Adrenal gland (tissue), 12 donors: Measurements from ENCODE around the gene UBAP2L. TPM values are rescaled to one million over a fixed set of nuclear protein-coding genes. Genes with fewer than 3 reads are reported as not detected.
"Not testable (repeated sequence)": the region's sequence is repeated elsewhere in the genome, so short reads cannot be mapped to it uniquely, and the experiment has no call there.

Experiments used
- DNase-seq, 7 donors: peaks; one replicate each; pipeline ENCODE4 v3.0.0-alpha.2; 2019 to 2020
- H3K27ac ChIP-seq, 5 donors: fragments of 200-600 bp; sonication (generic) in 4 of 5; 1 replicate in 3 of 5; 2 replicates in 2 of 5; pipeline versions ENCODE4 v1.5.1 to v1.8.0; 2016 to 2020; ENCODE audit warnings: mild to moderate bottlenecking in 1 of 5
- H3K27me3 ChIP-seq: fragments of 200-600 bp; 2 replicates; pipeline ENCODE4 v1.8.0; 2021
- H3K36me3 ChIP-seq, 2 donors: fragments of 200-600 bp; replicated peaks in 1 of 2; 1 replicate in 1 of 2; 2 replicates in 1 of 2; pipeline versions ENCODE4 v1.5.1 to v1.8.0; 2018 to 2022
- H3K4me1 ChIP-seq, 2 donors: fragments of 200-600 bp; replicated peaks in 1 of 2; 1 replicate in 1 of 2; 2 replicates in 1 of 2; pipeline versions ENCODE4 v1.5.1 to v1.8.0; 2018 to 2021
- H3K4me3 ChIP-seq, 4 donors: fragments of 200-600 bp; sonication (generic) in 3 of 4; one replicate each; pipeline ENCODE4 v1.5.1; 2016 to 2018
- H3K9me3 ChIP-seq, 3 donors: fragments of 200-600 bp; sonication (generic) in 1 of 3; replicated peaks in 1 of 3; 1 replicate in 2 of 3; 2 replicates in 1 of 3; pipeline versions ENCODE4 v1.5.1 to v1.8.0; 2016 to 2021
- CTCF ChIP-seq, 6 experiments: fragments of 450-650 bp in 4 of 6; fragments of 200-600 bp in 2 of 6; sonication (generic) in 1 of 6; IDR thresholded peaks; 1 replicate in 5 of 6; 2 replicates in 1 of 6; pipeline versions ENCODE4 v1.5.1 to v1.8.0; 2016 to 2021; ENCODE audit warnings: antibody characterized with exemption in 6 of 6, mild to moderate bottlenecking in 2 of 6, moderate library complexity in 1 of 6
- POLR2A ChIP-seq, 2 donors: fragments of 450-650 bp; IDR thresholded peaks; one replicate each; pipeline ENCODE4 v1.6.1; 2017; ENCODE audit warnings: antibody characterized with exemption in 2 of 2, mild to moderate bottlenecking in 2 of 2, moderate library complexity in 1 of 2
- WGBS, 4 donors: extraction: QIAGEN DNeasy Blood & Tissue Kit in 2 of 4; methylation state at CpG; one replicate each; pipeline versions ENCODE4 v1.1.5 to v1.1.7; 2013 to 2017; 5-methylcytosine and 5-hydroxymethylcytosine counted together
- intact Hi-C, 2 donors: fragments of 100-400 bp; cut with DNase I; formaldehyde crosslinking; loops; one replicate each; pipeline versions ENCODE4 v1.14.1 to v1.15.0; 2022 to 2023
- microRNA counts, 2 donors: library from miRNA; unstranded; fragments of <30 nt; microRNA quantifications; one replicate each; lab custom pipeline; 2016
- microRNA-seq, 3 donors: library from miRNA; unstranded; fragments of <30 nt; microRNA quantifications; one replicate each; pipeline ENCODE4, GENCODE V29; 2017 to 2020
- polyA plus RNA-seq, 3 donors: library from polyadenylated mRNA; stranded (reverse); fragments of 200-250 nt in 2 of 3; fragments of 350-450 nt in 1 of 3; fragmentation: Illumina TruSeq in 1 of 3; extraction: RNeasy Lipid Tissue Mini Kit (QIAGEN cat#74804) in 1 of 3; gene quantifications; one replicate each; pipeline ENCODE4 v1.2.3, GENCODE V29; 2013 to 2014
- small RNA-seq, 2 donors: library from RNA; depleted of rRNA; stranded (forward); fragments of <200 nt; gene quantifications; one replicate each; pipeline ENCODE3, GENCODE V24; 2016
- total RNA-seq, 9 donors: library from RNA; depleted of rRNA in 4 of 9; stranded (reverse); fragments of >200 nt in 4 of 9; fragments of 120-200 nt in 1 of 9; fragmentation: NEBNext Ultra II Directional in 1 of 9; extraction: Animal tissue kit (Norgen Biotek cat#: 25700) in 1 of 9; gene quantifications; one replicate each; pipeline versions ENCODE4 v1.1.0 to v1.2.4, GENCODE V29; 2013 to 2023
- donor health status: healthy with polysubstance abuse.
- donor health status: Bipolar disorder and iron deficiency.
- donor health status: DM: yes; HTN: yes; CAD: no.
- donor health status: DM: no; HTN: no; CAD: no.
- donor health status: DM: no; HTN: no; CAD: no.
- donor health status: DM: yes; HTN: yes; CAD: no.

UBAP2L gene
- total and polyA plus RNA-seq, 12 donors, result 51.0 to 185 (median 95.0) TPM

DNA sequence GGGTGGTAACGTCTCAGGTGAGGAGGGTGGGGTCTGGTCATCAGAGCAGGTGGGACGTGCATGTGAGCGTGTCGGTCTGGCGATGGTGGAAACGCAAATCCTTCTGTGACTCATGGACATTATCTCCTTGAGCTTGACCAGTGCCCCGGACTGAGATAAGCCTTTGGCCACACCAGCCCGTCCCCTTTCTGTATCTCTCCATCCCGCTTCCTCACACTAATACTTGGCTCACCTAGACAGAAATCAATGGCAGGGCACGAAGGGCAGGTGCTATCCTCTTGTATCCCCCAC, 92.3 kb downstream of the UBAP2L start:
- Histone ChIP-seq H3K9me3 (peaks cover 0 to 4% (median 0%) of the 10 kb centered on the region in 3 donors), H3K27ac (no peak overlapping the region), H3K36me3 (no peaks in the 10 kb centered on the region), H3K4me1 (no peaks in the 10 kb centered on the region), H3K27me3 (no peaks in the 10 kb centered on the region), H3K4me3 (no peak overlapping the region)
- no peak for DNase-seq
- 81 to 86% (median 84%) methylated on average over 9 to 10 of the region's 10 CpGs for WGBS, 4 donors
- TF ChIP-seq POLR2A (IDR thresholded peaks at IDR 0.05), result no peak
- TF ChIP-seq CTCF (IDR thresholded peaks at IDR 0.05), result no peak
- intact Hi-C loops, result no loop called here

GRCh38 chr1:154314226-154314625, 93.5 kb downstream of the UBAP2L start:
- H3K27ac ChIP-seq, intact Hi-C loops, DNase-seq, H3K36me3 ChIP-seq, H3K9me3 ChIP-seq, H3K27me3 ChIP-seq, H3K4me1 ChIP-seq, H3K4me3 ChIP-seq: not testable (repeated sequence)
- 71 to 82% (median 77%) methylated on average over 3 of the region's 3 CpGs for WGBS, 4 donors

DNA sequence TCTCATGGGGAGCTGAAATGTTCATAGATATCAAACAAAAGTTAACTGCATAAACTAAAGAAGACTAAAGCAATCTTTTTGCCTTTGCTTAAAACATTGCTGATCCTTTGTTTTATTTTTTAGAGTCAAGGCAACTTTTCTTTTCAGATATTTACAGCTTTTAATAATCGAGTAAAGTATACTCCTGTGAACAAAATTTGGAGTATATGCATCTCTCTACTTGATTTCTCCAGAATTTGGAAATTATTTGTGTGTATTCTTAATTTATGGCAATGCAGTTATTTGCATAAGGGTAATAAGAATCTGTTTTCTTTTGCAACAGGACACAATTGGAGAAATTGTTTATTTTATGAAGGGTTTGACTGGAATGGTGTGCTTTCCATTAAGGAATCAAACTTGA, 95.9 kb downstream of the UBAP2L start:
- WGBS, 4 donors, result 82 to 91% (median 84%) methylated on average over 1 of the region's 1 CpG
- Histone ChIP-seq H3K9me3 (peaks cover 0 to 4% (median 0%) of the 10 kb centered on the region in 3 donors), H3K36me3 (no peaks in the 10 kb centered on the region), H3K4me1 (no peaks in the 10 kb centered on the region), H3K4me3 (no peak overlapping the region), H3K27me3 (no peaks in the 10 kb centered on the region), H3K27ac (no peak overlapping the region)
- intact Hi-C loops, result no loop called here
- TF ChIP-seq CTCF (IDR thresholded peaks at IDR 0.05), result no peak
- no peak for TF ChIP-seq POLR2A (IDR thresholded peaks at IDR 0.05)
- no peak for DNase-seq

DNA sequence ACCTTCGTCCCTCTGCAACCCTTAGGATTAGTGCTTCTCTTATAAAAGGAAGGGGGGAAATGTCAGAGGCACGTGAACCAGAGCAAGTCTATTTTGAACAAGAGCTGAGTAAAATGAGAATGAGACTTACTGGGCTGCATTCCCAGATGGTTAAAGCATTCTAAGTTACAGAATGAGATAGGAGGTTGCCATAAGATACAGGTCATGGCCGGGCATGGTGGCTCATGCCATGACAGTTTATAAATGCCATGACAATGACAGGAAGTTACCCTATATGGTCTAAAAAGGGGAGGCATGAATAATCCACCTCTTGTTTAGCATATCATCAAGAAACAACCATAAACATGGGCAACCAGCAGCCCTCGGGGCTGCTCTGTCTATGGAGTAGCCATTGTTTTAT, 97.6 kb downstream of the UBAP2L start:
- peak in 2 of 7 donors; percentile 42 to 51 for DNase-seq
- Histone ChIP-seq H3K36me3 (no peaks in the 10 kb centered on the region), H3K27me3 (no peaks in the 10 kb centered on the region), H3K4me3 (no peak overlapping the region), H3K9me3 (peaks cover 0 to 4% (median 0%) of the 10 kb centered on the region in 3 donors), H3K27ac (no peak overlapping the region), H3K4me1 (no peaks in the 10 kb centered on the region)
- 55 to 63% (median 56%) methylated on average over 4 of the region's 4 CpGs for WGBS, 4 donors
- intact Hi-C loops, result no loop called here
- TF ChIP-seq POLR2A (IDR thresholded peaks at IDR 0.05) (no peak), CTCF (IDR thresholded peaks at IDR 0.05) (no peak)

MicroRNA genes within 50 kb of the gene (microRNA counts, 767-probe panel; counts per million panel counts)
- microRNA hsa-miR-190b (lab: Ali Mortazavi, UCI), result 0 counts per million in 2 donors

Small RNAs within 50 kb of the gene (microRNA-seq; reads per million reads assigned to microRNA genes)
- gene MIR190B, result 8.0 to 19.2 (median 9.9) reads per million in 3 donors

Small RNAs within 50 kb of the gene (small RNA-seq; reads per million reads assigned to genes)
- gene MIR190B, result 0.12 to 0.58 reads per million in 2 donors
- 0 reads per million in 2 donors for gene RF00273
- 0 reads per million in 2 donors for gene RNU6-121P
- gene RNU6-239P, result 0 reads per million in 2 donors
- 0 reads per million in 2 donors for gene SNORA58B

Other genes starting within 250 kb of the UBAP2L start
- 100 to 1,000 TPM; 103 to 327 (median 141) TPM for gene JTB, start 243.3 kb upstream of the UBAP2L start, total RNA-seq
- gene JTB, start 243.3 kb upstream of the UBAP2L start, polyA plus RNA-seq, result 100 to 1,000 TPM in 2 of 3 donors, 10 to 100 TPM in 1; 68.3 to 144 (median 140) TPM
- 100 to 1,000 TPM in 4 of 9 donors, 10 to 100 TPM in 5; 22.9 to 165 (median 86.7) TPM for gene RAB13, start 234.6 kb upstream of the UBAP2L start, total RNA-seq
- gene RAB13, start 234.6 kb upstream of the UBAP2L start, polyA plus RNA-seq, result 100 to 1,000 TPM; 152 to 328 (median 275) TPM
- 1,000 to 10,000 TPM in 8 of 9 donors, 100 to 1,000 TPM in 1; 943 to 3,069 (median 1,594) TPM for gene RPS27, start 230.2 kb upstream of the UBAP2L start, total RNA-seq
- gene RPS27, start 230.2 kb upstream of the UBAP2L start, polyA plus RNA-seq, result 1,000 to 10,000 TPM; 3,330 to 6,436 (median 4,487) TPM
- gene NUP210L, start 65.9 kb upstream of the UBAP2L start, total RNA-seq, result under 1 TPM in 4 of 9 donors, not detected in 5; 0.04 to 0.07 (median 0.06) TPM
- under 1 TPM in 1 of 3 donors, not detected in 2; 0.03 TPM for gene NUP210L, start 65.9 kb upstream of the UBAP2L start, polyA plus RNA-seq
- gene TPM3, start 28.9 kb upstream of the UBAP2L start, total RNA-seq, result 100 to 1,000 TPM; 246 to 357 (median 272) TPM
- gene TPM3, start 28.9 kb upstream of the UBAP2L start, polyA plus RNA-seq, result 100 to 1,000 TPM; 104 to 465 (median 111) TPM
- gene CFAP141, start 14.6 kb upstream of the UBAP2L start, total RNA-seq, result not detected
- under 1 TPM in 1 of 3 donors, not detected in 2; 0.51 TPM for gene CFAP141, start 14.6 kb upstream of the UBAP2L start, polyA plus RNA-seq
- 100 to 1,000 TPM in 3 of 9 donors, 10 to 100 TPM in 6; 80.7 to 121 (median 98.1) TPM for gene HAX1, start 51.7 kb downstream of the UBAP2L start, total RNA-seq
- gene HAX1, start 51.7 kb downstream of the UBAP2L start, polyA plus RNA-seq, result 100 to 1,000 TPM; 180 to 243 (median 182) TPM
- under 1 TPM in 1 of 9 donors, not detected in 8; 0.06 TPM for gene AQP10, start 100.1 kb downstream of the UBAP2L start, total RNA-seq
- gene AQP10, start 100.1 kb downstream of the UBAP2L start, polyA plus RNA-seq, result not detected
- 10 to 100 TPM; 17.1 to 80.8 (median 26.1) TPM for gene ATP8B2, start 104.6 kb downstream of the UBAP2L start, total RNA-seq
- 10 to 100 TPM in 2 of 3 donors, 1 to 10 TPM in 1; 9.9 to 15.4 (median 11.6) TPM for gene ATP8B2, start 104.6 kb downstream of the UBAP2L start, polyA plus RNA-seq
- 10 to 100 TPM in 8 of 9 donors, 1 to 10 TPM in 1; 6.5 to 43.0 (median 23.2) TPM for gene IL6R, start 184.4 kb downstream of the UBAP2L start, total RNA-seq
- 1 to 10 TPM; 4.4 to 5.4 (median 5.3) TPM for gene IL6R, start 184.4 kb downstream of the UBAP2L start, polyA plus RNA-seq